ENCODE data around the gene MUC5B.

MUC5B gene

GRCh38 chr11:1192741-1193325 is 30.0 kb upstream of the MUC5B start:
- H3K4me2 ChIP-seq (ENCODE audit: low read length): no peak overlapping the region
- H3F3A ChIP-seq (ENCODE audit: insufficient read depth, low read length): no peaks in the 10 kb centered on the region
- H3K4me1 ChIP-seq (ENCODE audit: insufficient read depth, low read length, severe bottlenecking): no peaks in the 10 kb centered on the region
- H4K20me1 ChIP-seq (ENCODE audit: insufficient read depth, low read length): no peaks in the 10 kb centered on the region
- no peak overlapping the region for H3K9ac ChIP-seq (ENCODE audit: low read length)
- H2AFZ ChIP-seq (ENCODE audit: low read length): no peak overlapping the region
- H3K79me2 ChIP-seq (ENCODE audit: insufficient read depth, low read length): no peaks in the 10 kb centered on the region
- no peak overlapping the region for H3K4me3 ChIP-seq (ENCODE audit: low read depth, low read length, poor library complexity, severe bottlenecking)
- TF ChIP-seq, protein P1, sequence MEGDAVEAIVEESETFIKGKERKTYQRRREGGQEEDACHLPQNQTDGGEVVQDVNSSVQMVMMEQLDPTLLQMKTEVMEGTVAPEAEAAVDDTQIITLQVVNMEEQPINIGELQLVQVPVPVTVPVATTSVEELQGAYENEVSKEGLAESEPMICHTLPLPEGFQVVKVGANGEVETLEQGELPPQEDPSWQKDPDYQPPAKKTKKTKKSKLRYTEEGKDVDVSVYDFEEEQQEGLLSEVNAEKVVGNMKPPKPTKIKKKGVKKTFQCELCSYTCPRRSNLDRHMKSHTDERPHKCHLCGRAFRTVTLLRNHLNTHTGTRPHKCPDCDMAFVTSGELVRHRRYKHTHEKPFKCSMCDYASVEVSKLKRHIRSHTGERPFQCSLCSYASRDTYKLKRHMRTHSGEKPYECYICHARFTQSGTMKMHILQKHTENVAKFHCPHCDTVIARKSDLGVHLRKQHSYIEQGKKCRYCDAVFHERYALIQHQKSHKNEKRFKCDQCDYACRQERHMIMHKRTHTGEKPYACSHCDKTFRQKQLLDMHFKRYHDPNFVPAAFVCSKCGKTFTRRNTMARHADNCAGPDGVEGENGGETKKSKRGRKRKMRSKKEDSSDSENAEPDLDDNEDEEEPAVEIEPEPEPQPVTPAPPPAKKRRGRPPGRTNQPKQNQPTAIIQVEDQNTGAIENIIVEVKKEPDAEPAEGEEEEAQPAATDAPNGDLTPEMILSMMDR (IDR thresholded peaks at IDR 0.05; ENCODE audit: low read length): no peak
- no peak for TF ChIP-seq EZH2 (IDR thresholded peaks at IDR 0.05; ENCODE audit: borderline replicate concordance, low read length)
- no peaks in the 10 kb centered on the region for H3K9me2 ChIP-seq (ENCODE audit: low read depth, low read length)
- no peaks in the 10 kb centered on the region for H3K9me3 ChIP-seq (ENCODE audit: low read length)
- no peaks in the 10 kb centered on the region for H3K36me3 ChIP-seq (ENCODE audit: insufficient read depth, low read length)
- no peaks in the 10 kb centered on the region for H3K27me3 ChIP-seq (ENCODE audit: insufficient read depth, low read length)
- H3K27ac ChIP-seq (ENCODE audit: low read depth, low read length, poor library complexity, severe bottlenecking): no peak overlapping the region

DNA sequence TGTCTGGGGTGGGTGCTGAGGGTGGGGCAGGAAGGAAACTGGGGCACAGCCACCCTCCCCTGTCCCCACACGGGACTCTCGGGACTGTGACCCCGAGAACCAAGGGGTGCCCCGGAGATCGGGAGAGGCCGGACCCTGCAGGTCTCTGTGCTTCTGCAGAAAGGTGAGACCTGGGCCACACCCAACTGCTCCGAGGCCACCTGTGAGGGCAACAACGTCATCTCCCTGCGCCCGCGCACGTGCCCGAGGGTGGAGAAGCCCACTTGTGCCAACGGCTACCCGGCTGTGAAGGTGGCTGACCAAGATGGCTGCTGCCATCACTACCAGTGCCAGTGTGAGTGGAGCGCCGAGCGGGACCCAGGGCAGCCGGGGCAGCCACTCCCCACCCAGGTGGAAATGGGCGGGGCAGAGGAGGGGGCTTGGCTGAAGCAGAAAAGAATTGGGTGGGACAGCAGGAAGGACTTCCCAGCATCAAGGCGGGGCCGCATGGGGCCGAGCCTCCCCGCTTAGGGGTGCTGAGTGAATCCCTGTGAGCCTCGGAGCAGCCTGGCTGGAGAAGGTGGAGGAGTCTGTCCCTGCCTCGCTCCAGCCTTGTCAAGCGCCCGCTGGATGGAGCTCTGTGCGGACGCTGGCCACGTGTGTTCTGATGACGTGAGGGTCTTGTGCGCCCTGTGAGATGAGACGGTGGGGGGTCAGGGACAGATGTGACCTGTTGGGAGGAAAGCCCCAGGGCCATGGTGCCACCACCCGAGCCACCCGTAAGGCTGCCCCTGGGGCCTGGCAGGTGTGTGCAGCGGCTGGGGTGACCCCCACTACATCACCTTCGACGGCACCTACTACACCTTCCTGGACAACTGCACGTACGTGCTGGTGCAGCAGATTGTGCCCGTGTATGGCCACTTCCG is 29.3 kb upstream of the MUC5B start:
- H3K9me2 ChIP-seq (ENCODE audit: low read depth, low read length): no peaks in the 10 kb centered on the region
- TF ChIP-seq, protein P1 (IDR thresholded peaks at IDR 0.05; ENCODE audit: low read length): no peak
- TF ChIP-seq EZH2 (IDR thresholded peaks at IDR 0.05; ENCODE audit: borderline replicate concordance, low read length): no peak
- no peaks in the 10 kb centered on the region for H3K36me3 ChIP-seq (ENCODE audit: insufficient read depth, low read length)
- H3K4me3 ChIP-seq (ENCODE audit: low read depth, low read length, poor library complexity, severe bottlenecking): no peak overlapping the region
- no peak overlapping the region for H2AFZ ChIP-seq (ENCODE audit: low read length)
- no peak overlapping the region for H3K27ac ChIP-seq (ENCODE audit: low read depth, low read length, poor library complexity, severe bottlenecking)
- no peak overlapping the region for H3K4me2 ChIP-seq (ENCODE audit: low read length)
- H3K9me3 ChIP-seq (ENCODE audit: low read length): no peaks in the 10 kb centered on the region
- no peaks in the 10 kb centered on the region for H3K4me1 ChIP-seq (ENCODE audit: insufficient read depth, low read length, severe bottlenecking)
- H3F3A ChIP-seq (ENCODE audit: insufficient read depth, low read length): no peaks in the 10 kb centered on the region
- H3K79me2 ChIP-seq (ENCODE audit: insufficient read depth, low read length): no peaks in the 10 kb centered on the region
- H3K9ac ChIP-seq (ENCODE audit: low read length): no peak overlapping the region
- H4K20me1 ChIP-seq (ENCODE audit: insufficient read depth, low read length): no peaks in the 10 kb centered on the region
- no peaks in the 10 kb centered on the region for H3K27me3 ChIP-seq (ENCODE audit: insufficient read depth, low read length)

GRCh38 chr11:1194231-1194976 is 28.5 kb upstream of the MUC5B start:
- H3K27ac ChIP-seq (ENCODE audit: low read depth, low read length, poor library complexity, severe bottlenecking): no peak overlapping the region
- no peaks in the 10 kb centered on the region for H3F3A ChIP-seq (ENCODE audit: insufficient read depth, low read length)
- H3K9me3 ChIP-seq (ENCODE audit: low read length): no peaks in the 10 kb centered on the region
- H2AFZ ChIP-seq (ENCODE audit: low read length): no peak overlapping the region
- no peaks in the 10 kb centered on the region for H3K79me2 ChIP-seq (ENCODE audit: insufficient read depth, low read length)
- no peaks in the 10 kb centered on the region for H3K9me2 ChIP-seq (ENCODE audit: low read depth, low read length)
- no peak overlapping the region for H3K9ac ChIP-seq (ENCODE audit: low read length)
- peaks cover 4% of the 10 kb centered on the region; the same call in 1 of the 2 replicates for H3K27me3 ChIP-seq (ENCODE audit: insufficient read depth, low read length)
- no peak overlapping the region for H3K4me3 ChIP-seq (ENCODE audit: low read depth, low read length, poor library complexity, severe bottlenecking)
- H4K20me1 ChIP-seq (ENCODE audit: insufficient read depth, low read length): no peaks in the 10 kb centered on the region
- H3K4me2 ChIP-seq (ENCODE audit: low read length): no peak overlapping the region
- TF ChIP-seq, protein P1 (IDR thresholded peaks at IDR 0.05; ENCODE audit: low read length): no peak
- TF ChIP-seq EZH2 (IDR thresholded peaks at IDR 0.05; ENCODE audit: borderline replicate concordance, low read length): no peak
- no peaks in the 10 kb centered on the region for H3K36me3 ChIP-seq (ENCODE audit: insufficient read depth, low read length)
- no peaks in the 10 kb centered on the region for H3K4me1 ChIP-seq (ENCODE audit: insufficient read depth, low read length, severe bottlenecking)

Data from OCI-LY1 (cell line).